Epithelial cell of prostate (primary cell): Measurements from ENCODE around the gene PSMB3.

ENCODE experiments used
- DNase-seq: peaks from one replicate; pipeline ENCODE4 v3.0.0-alpha.2; 2011; ENCODE audit warnings: low read depth, low spot score
- H3K27ac ChIP-seq: fragments of 450-650 bp; 2 replicates; pipeline ENCODE4 v1.5.1; 2017; ENCODE audit warnings: mild to moderate bottlenecking

Gene PSMB3

GRCh38 chr17:38732376-38733281 lies 19.9 kb upstream of the PSMB3 start:
- no peak overlapping the region for H3K27ac ChIP-seq
- no peak for DNase-seq

DNA sequence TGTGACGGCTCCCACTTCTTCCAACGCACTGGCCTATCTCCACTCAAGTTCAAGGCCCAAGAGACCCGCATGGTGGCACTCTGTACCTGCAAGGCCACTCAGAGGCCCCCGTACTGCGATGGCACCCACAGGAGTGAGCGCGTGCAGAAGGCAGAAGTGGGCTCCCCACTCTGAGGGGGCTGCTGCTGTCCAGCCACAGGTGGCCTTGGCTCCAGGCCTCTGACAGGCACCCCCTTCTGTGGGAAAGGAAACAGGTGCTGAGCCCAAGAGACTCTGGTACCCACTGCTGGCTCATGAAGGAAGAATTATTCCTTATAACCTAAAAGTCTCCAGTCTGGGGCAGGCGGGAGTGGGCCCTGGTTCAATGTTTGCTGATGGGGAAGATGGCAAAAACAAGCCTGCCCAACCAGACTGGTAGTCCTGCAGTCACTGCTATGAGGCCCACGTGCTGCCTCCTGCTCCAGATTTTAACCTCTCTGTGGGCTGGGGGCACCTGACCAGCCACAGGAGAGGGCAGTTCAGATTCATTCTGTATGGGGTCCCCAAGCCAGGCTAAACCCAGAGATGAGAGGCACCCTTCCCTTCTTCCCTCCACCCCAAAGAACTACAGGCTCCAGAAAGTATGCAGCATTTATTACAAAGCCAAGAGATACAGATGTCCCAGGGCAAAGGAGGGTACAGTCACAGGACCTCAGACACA lies 19.1 kb upstream of the PSMB3 start:
- DNase-seq, result no peak
- no peak overlapping the region for H3K27ac ChIP-seq

- DNase-seq, result no peak
- no peak overlapping the region for H3K27ac ChIP-seq
Measured at GRCh38 chr17:38733982-38734973, 18.3 kb upstream of the PSMB3 start.

- no peak for DNase-seq
- H3K27ac ChIP-seq, result no peak overlapping the region
Measured at GRCh38 chr17:38735161-38735997, 17.2 kb upstream of the PSMB3 start.

DNA sequence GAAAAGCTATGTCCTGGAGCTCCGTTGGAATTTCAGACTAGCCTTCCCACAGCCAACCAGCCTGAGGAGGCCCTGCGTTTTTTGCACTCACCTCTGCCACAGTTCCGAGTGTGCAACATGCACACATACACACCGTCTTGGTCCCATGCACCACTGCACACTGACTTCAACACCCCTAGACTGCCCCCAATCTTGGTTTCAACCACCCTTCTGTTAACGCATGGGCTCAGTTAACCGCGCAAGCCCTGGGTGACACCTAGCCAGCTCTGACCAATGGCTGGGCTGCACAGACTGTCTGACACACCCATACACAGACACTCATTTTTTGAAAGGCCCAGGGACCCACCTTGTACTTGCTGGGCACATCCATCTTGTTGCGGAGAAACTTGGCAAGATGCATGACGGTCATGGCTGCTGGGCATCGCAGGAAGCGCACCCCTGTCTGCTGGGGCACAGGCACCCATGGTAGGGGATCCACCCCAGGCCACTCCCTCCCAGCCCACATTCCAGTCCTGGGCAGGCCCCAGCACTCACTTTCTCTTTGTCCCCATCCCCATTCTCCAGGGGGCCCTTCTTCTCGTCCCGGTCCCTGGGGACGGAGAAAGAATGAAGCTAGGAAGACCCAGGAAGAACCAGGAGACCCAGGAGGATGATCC lies 14.4 kb upstream of the PSMB3 start:
- DNase-seq, result no peak
- H3K27ac ChIP-seq, result no peak overlapping the region

DNA sequence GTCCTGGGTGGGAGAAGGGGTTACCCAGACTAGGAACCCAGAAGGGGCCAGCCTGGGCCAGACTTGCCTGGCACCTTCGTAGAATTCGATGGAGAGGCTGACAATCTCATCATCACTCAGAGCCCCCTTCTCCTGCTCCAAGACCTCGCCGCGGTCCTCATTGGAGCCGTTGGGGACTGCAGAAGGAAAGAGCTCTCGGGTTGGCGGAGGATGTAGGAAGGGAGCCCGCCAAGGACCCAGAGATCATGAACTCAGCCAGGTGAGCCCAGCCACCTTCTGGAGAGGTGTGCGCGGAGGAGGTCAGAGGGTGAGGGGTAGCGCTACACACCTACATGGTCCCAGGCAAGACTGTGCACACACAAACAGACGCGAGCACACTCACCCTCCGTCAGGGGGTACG lies 13.9 kb upstream of the PSMB3 start:
- no peak overlapping the region for H3K27ac ChIP-seq

DNA sequence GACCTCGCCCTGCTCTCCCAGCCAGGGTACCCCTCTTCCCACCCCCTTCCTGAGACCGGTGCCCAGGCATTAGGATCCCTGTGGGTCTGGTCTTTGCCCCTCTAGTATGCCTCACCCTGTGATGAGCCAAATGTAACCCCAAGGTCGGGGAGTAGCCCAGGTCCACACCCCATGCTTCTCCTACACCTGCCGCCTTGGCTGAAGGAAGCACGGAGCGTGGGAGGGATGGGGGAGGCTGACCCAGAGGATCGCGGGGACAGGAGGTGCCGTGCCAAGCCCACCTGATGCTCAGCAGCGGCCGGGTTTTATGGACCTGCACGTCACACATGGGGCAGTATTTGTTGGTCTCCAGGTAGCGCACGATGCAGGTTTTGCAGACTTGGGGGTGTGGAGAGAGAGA lies 13.2 kb upstream of the PSMB3 start:
- no peak overlapping the region for H3K27ac ChIP-seq
- no peak for DNase-seq

More for the DNA sequence above, 13.9 kb upstream of the PSMB3 start:
- no peak for DNase-seq

- no peak overlapping the region for H3K27ac ChIP-seq
- DNase-seq, result no peak
Measured at GRCh38 chr17:38740044-38740443, 12.5 kb upstream of the PSMB3 start.

DNA sequence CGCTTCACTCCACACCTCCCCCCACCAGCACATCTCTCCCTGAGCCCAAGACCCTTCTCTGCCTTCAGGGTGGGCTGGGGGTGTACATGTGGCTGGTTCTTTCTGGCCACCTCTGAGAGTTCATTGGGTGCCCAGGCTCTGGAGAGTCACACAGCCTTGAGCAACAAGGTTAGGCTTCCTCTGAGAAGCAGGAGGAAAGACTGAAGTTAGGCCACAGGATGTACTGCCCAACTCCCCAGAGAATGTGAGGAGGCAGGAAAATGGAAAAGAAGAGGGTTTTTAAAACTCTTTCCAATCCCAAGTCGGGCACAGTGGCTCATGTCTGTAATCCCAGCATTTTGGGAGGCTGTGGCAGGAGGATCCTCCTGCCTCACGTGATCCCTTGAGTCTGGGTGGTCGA lies 11.7 kb upstream of the PSMB3 start:
- no peak overlapping the region for H3K27ac ChIP-seq
- no peak for DNase-seq

- no peak for DNase-seq
- no peak overlapping the region for H3K27ac ChIP-seq
Measured at GRCh38 chr17:38741461-38741860, 11.1 kb upstream of the PSMB3 start.

DNA sequence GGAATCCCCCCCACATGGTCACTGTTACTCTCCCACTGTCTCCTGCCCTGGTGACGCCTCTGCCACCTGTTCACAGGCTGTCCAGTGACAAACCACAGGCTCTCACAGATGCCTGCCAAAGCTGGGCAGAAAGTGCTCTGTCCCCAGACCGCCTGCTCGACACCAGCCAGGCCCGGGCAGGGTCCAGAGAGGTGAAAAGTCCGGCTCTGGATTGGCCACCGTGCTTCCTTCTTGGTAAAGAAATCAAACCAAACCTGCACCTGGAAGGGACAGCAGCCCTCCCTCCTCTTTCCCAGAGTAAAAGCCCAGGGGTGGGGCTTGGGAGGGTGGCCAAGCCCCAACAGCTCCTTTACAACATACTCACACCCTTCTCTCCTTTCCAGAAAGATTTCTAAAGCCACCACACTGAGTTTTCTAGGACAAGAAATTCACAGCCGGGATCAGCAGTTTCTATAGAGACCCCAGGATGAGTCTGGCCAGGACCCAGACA lies 10.6 kb upstream of the PSMB3 start:
- H3K27ac ChIP-seq, result no peak overlapping the region
- DNase-seq, result no peak

DNA sequence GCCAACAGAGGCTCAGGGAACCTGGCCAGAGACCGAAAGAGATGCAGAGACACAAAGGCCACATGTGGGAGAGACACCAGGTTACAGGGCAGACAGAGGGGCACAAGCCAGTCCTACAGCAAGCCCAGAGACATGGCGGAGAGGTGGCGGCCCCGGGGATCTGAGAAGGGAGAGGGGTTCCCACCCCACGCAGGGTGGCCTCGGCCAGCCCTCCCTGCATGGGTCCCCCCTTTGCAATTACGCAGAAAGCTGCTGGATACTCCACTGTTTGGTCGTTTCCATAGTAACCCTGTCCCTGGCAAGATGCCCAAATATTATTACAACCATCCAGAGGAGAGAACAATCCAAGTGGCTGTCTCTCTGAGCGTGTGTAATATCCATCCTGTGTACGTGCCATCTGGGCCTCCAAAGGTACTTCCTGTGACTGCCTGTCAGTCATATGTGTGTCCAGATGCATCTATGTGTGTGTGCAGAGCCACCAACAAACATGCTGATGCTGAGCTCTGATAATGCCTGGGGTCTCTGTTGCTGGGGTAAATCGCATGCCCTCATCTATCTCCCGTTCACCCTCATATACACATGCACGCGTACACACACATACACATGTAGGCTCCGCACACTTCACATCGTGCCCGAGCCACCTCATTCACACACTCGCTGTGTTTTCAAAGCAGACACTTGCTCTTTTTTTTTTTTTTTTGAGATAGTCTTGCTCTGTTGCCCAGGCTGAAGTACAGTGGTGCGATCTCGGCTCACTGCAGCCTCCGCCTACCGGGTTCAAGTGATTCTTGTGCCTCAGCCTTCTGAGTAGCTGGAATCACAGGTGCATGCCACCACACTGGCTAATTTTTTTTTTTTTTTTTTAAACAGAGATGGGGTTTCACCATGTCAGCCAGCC lies 9.9 kb upstream of the PSMB3 start:
- DNase-seq, result no peak
- no peak overlapping the region for H3K27ac ChIP-seq

DNA sequence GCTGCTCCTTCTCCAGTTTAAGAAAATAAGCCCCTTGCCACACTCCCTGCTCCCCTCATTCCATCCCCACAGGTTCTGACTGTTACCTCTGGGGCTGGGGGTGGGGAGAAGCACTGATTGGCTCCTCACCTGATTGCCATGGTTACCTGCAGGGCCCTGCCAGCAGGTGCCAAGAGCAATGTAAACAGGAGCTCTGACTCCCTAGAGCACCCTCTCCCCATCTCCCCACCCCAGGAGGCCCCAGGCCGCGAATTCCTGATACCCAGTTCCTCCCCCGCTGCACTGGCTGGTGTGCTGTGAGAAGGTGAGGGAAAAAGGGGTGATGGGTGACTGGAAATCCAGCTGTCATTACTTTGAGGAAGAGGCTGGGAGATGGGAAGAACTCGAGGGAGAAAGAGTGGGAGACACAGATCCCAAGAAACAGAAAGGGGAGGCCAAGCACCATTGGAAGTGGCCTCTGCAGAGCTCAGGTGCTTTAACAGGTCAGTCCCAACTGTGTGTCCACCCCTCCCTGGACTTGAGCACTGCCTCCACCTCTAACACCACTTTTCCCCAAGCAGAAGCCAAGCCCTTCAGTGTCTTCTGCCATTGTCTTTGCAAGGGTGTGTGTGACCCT lies 8.9 kb upstream of the PSMB3 start:
- no peak for DNase-seq
- H3K27ac ChIP-seq, result no peak overlapping the region

DNA sequence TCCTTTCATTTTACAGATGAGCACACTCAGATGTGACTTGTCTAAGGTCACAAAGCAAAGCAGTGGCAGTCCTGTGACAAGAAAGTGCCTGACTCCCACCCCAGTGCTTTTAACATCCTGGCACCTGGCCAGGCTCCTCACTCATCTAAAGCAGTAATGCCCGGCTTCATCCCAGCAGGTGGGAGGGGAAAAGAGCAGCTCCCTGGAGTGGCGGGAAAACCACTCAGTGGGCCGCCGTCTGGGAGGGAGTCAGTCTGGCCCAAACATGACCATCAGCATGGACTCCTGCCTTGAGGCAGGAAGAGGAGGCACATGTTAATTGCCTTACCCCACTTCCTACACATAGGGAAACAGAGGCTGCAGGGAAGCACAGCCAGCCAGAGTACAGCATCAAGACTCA lies 7.0 kb upstream of the PSMB3 start:
- DNase-seq, result no peak
- H3K27ac ChIP-seq, result no peak overlapping the region

DNA sequence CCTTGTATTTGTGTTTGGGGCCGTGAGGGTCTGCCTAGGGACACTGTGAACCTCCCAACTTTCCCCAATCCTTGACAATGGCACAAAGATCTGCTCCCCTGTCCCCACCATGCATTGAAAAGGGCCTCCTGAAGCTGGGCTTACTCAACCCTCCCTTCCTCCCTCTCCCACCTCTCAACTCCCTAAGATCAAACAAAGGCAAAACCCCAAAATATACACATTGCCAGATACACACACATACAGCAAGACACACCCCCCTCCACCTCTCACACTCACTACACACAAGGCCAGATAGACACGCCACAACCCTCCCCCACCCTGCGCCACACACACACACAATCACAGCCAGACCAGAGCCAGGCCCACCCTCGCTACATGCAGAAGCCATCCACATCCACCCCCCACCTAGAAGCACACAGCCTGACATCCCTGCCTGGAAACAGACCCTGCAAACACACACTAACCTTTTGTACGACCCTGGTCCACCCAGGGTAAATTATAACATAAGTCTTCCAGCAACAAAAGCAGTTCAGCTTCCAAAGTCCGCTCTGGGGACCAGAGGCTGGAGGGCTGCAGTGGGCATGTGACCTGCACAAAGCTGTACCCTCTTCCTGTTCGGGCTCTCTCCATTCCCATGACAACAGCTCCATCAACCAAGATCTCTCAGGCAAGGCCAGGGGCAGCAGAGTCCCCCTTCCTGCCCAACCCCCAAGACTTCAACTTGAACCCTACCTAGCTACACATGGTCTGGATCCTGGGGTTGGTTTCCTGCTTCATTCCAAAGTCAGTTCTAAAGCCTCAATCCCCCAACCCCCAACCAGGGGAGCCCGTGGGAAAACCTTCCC lies 6.3 kb upstream of the PSMB3 start:
- no peak overlapping the region for H3K27ac ChIP-seq
- no peak for DNase-seq

DNA sequence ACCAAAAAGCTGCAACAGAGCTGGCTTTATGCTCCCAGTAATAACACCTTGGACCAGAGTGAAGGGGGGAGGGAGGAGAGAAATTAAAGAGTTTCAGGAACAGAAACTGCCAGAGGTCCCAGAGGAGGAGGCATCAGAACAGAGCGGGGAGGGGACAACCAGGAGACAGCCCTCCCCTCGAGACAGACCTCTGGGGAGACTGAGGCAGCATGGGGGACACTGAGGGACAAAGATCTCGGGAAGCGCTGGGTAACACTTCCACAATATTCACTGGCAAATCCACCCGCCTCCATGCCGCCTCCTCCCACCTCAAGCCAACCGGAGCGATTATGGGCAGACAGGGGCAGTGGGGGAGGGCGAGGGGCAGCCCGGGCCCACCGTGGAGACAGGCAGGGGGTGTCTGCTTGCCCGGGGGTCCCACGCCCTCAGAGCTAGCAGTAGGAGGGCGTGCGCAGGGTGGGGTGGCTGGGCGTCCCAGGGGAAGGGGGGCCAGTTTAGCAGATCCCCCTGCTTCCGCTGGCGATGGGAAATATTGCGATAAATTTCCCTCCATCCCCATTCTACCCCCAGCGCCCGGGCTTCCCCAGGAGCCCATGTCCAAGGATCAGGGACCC lies 5.6 kb upstream of the PSMB3 start:
- no peak for DNase-seq
- H3K27ac ChIP-seq, result peak overlapping the region; percentile 77
